ENCODE measurements around the gene CDKN2C. TPM values are rescaled to one million over a fixed set of nuclear protein-coding genes. Genes with fewer than 3 reads are reported as not detected.
"Not testable (repeated sequence)": the region's sequence is repeated elsewhere in the genome, so short reads cannot be mapped to it uniquely, and the experiment has no call there.

Gene CDKN2C
- total RNA-seq, 8 experiments from 2014 or later, result 0.51 to 18.5 (median 3.8) TPM

DNA sequence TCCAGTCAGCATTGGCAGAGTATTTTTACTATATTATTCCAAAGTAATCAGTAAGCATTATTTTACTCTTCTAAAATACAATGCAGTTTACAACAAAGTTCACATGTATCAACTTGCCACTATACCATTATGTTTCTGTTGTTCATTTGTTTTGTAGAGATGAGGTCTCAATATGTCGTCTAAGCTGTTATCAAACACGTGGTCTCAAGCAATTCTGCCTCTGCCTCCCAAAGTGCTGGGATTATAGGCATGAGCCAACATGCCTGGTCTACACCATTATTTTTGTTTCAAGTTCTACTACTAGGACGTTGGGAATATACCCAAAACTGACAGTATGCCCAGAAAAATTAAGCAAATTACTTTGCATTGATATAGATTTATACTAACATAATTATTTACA, 29.8 kb upstream of the CDKN2C start:
- Histone ChIP-seq H3K27ac (no peak overlapping the region), H3K4me1 (replicated peaks in 1 of 2) (peaks cover 0 to 9% of the 10 kb centered on the region in 2 donors), H3K4me3 (no peak overlapping the region)
- WGBS, 10 experiments, result 80 to 100% (median 94%) methylated on average over 2 to 3 of the region's 3 CpGs
- in situ Hi-C loops (cut with MboI; ENCODE audit: low pct_unique_long_range_greater_than_20kb in 2 of 9, low sequenced_read_pairs in 9 of 9, unreplicated experiment in 9 of 9), result loop anchor here in 1 of 9 experiments (25.0 kb wide), 1 partner anchor 247 kb away; no protein-coding TSS in a partner anchor
- ATAC-seq (replicated peaks in 6 of 8), result no peak

DNA sequence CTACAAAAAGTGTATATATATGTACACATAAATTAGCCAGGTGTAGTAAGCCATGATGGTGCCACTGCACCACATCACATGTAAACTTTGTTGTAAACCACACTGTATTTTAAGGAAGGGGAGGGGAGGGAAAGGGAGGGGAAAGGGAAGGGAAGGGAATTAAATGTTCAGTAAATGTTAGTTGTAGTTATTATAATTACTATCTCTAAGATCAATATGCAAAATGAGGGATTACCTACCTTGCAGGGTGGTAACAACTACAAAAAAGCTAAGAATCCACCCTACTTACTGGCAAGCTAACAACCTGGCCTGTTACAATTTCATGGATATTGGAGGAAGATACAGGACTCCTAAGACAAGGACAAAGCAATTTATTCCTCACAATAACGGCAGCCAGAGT, 27.7 kb upstream of the CDKN2C start:
- no peak for ATAC-seq (replicated peaks in 6 of 8)
- in situ Hi-C loops (cut with MboI; ENCODE audit: low pct_unique_long_range_greater_than_20kb in 2 of 9, low sequenced_read_pairs in 9 of 9, unreplicated experiment in 9 of 9), result loop anchor here in 1 of 9 experiments (25.0 kb wide), 1 partner anchor 245 kb away; no protein-coding TSS in a partner anchor

DNA sequence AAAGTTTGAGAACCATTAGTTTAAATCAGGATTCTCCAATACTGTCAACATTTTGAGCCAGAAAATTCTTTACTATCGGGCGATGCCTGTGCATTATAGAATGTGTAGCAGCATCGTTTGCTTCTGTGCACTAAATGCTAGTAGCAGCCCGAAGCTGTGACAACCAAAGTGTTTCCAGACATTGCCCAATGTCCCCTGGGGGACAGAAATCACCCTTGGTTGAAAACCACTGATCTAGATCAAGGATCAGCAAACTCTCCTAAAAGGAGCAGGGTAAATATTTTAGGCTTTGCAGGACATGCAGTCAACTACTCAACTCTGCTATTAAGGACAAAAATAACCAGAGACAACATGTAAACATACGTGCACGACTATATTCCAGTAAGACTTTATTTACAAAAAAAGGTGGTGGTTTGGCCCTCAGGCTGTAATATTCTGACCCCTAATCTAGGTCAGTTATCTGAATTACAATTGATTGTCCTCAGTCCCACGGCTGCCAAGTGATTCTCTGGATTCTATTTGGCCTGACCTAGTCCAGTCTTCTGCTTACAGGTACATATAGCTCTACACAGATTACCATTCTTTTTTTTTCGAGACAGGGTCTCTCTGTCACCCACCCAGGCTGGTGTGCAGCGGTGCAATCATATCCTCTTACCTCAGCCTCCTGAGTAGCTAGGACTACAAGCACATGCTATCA, 20.6 kb upstream of the CDKN2C start:
- in situ Hi-C loops (cut with MboI; ENCODE audit: low pct_unique_long_range_greater_than_20kb in 2 of 9, low sequenced_read_pairs in 9 of 9, unreplicated experiment in 9 of 9), result loop anchor here in 1 of 9 experiments (25.0 kb wide), 1 partner anchor 238 kb away; no protein-coding TSS in a partner anchor
- no peak overlapping the region for H3K4me3 ChIP-seq
- H3K27ac ChIP-seq, result no peak overlapping the region
- WGBS, 10 experiments, result 48 to 100% (median 90%) methylated on average over 3 to 9 of the region's 9 CpGs
- ATAC-seq (replicated peaks in 6 of 8), result no peak
- no peaks in the 10 kb centered on the region for H3K4me1 ChIP-seq (replicated peaks in 1 of 2)

More for the DNA sequence above, 27.7 kb upstream of the CDKN2C start:
- H3K27ac ChIP-seq, result no peak overlapping the region
- peaks cover 0 to 9% of the 10 kb centered on the region in 2 donors for H3K4me1 ChIP-seq (replicated peaks in 1 of 2)
- 75 to 100% (median 93%) methylated on average over 1 of the region's 1 CpG; no CpG with 5 or more reads in 4 of the 10 experiments for WGBS, 10 experiments
- no peak overlapping the region for H3K4me3 ChIP-seq

DNA sequence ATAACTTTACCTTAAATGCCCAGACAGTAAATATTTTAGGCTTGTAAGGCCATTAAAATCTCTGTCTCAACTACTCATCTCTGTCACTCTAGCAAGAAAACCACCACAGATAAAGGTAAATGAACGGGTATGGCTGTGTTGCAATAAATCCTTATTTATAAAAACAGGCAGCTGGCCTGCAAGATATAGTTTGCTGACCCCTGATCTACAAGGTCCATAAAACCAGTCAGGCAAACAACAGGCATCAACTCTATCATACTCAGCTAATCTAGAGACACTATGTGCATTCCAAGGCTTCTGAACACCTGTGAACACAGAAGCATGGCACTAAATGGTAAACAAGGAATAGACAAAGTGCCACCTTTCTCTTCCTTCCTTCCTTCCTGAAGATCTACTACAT, 19.6 kb upstream of the CDKN2C start:
- WGBS, 10 experiments, result 63 to 100% (median 93%) methylated on average over 1 of the region's 1 CpG; no CpG with 5 or more reads in 2 of the 10 experiments
- Histone ChIP-seq H3K27ac (no peak overlapping the region), H3K4me1 (replicated peaks in 1 of 2) (no peaks in the 10 kb centered on the region), H3K4me3 (no peak overlapping the region)
- ATAC-seq (replicated peaks in 6 of 8), result no peak
- in situ Hi-C loops (cut with MboI; ENCODE audit: low pct_unique_long_range_greater_than_20kb in 2 of 9, low sequenced_read_pairs in 9 of 9, unreplicated experiment in 9 of 9), result loop anchor here in 1 of 9 experiments (25.0 kb wide), 1 partner anchor 237 kb away; no protein-coding TSS in a partner anchor

DNA sequence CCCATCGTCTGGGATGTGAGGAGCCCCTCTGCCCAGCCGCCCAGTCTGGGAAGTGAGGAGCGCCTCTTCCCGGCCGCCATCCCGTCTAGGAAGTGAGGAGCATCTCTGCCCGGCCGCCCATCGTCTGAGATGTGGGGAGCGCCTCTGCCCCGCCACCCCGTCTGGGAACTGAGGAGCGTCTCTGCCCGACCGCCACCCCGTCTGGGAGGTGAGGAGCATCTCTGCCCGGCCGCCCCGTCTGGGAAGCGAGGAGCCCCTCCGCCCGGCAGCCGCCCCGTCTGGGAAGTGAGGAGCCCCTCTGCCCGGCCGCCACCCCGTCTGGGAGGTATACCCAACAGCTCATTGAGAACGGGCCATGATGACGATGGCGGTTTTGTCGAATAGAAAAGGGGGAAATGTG, 17.5 kb upstream of the CDKN2C start:
- not testable (repeated sequence) for ATAC-seq (replicated peaks in 6 of 8); H3K4me1 ChIP-seq (replicated peaks in 1 of 2); H3K27ac ChIP-seq; H3K4me3 ChIP-seq
- 100% methylated on average over 2 of the region's 31 CpGs; no CpG with 5 or more reads in 9 of the 10 experiments for WGBS, 10 experiments
- in situ Hi-C loops (cut with MboI; ENCODE audit: low pct_unique_long_range_greater_than_20kb in 2 of 9, low sequenced_read_pairs in 9 of 9, unreplicated experiment in 9 of 9), result loop anchor here in 1 of 9 experiments (25.0 kb wide), 1 partner anchor 235 kb away; no protein-coding TSS in a partner anchor

DNA sequence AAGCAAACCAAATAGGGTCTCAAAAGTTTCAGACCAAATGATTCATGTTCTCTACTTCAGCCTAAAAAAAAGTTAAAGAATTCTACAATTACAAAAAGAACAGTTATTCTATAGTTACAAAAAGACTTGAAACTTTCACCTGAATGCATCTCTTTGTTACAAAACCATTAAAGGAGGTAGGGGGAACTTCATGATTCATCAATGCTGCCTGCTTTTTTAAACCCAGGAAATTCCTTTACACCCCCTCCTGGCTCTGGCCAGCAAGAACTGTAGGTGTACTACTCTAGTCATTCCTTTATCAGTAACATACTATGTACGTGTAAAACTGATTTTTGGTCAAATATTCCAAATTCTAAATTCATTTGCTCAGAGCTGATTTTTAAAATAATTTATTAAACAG, 14.9 kb upstream of the CDKN2C start:
- Histone ChIP-seq H3K4me3 (no peak overlapping the region), H3K27ac (no peak overlapping the region), H3K4me1 (replicated peaks in 1 of 2) (peaks cover 6 to 7% of the 10 kb centered on the region in 2 donors)
- in situ Hi-C loops (cut with MboI; ENCODE audit: low pct_unique_long_range_greater_than_20kb in 2 of 9, low sequenced_read_pairs in 9 of 9, unreplicated experiment in 9 of 9), result loop anchor here in 1 of 9 experiments (25.0 kb wide), 1 partner anchor 232 kb away; no protein-coding TSS in a partner anchor
- ATAC-seq (replicated peaks in 6 of 8), result no peak
- WGBS, 10 experiments, result 38 to 100% (median 82%) methylated on average over 1 of the region's 1 CpG; no CpG with 5 or more reads in 2 of the 10 experiments

DNA sequence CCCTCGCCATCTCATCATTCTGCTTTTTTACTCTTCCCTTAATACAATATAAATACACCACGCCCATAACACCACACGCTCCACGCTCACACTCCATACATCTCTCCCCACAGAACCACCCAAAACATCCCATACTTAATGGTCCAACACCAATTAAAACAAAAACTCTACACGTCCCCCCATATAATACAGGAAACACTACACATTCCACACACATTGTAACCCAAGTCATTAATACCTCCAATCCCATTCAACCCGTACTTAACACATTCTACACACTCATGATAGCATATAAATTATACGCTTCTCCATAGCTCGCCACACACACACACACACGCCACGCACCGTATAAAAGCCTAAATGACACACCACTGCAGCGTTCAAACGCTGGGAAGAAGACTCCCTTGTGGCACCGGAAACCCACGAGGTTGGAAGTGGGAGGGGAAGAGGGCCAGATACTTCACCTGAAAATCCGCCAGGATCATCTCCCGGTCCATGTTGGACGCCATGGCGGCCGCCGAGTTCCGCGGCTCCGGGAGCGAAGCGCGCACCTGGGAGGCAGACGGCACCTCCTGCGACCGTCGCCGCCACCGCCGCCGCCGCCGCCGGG, 10.6 kb upstream of the CDKN2C start:
- Histone ChIP-seq H3K4me1 (replicated peaks in 1 of 2) (peaks cover 6 to 7% of the 10 kb centered on the region in 2 donors), H3K27ac (peak overlapping the region; percentile 65 to 84), H3K4me3 (peak overlapping the region; percentile 60 to 85 (median 77))
- 0 to 4% (median 0%) methylated on average over 1 to 16 of the region's 38 CpGs for WGBS, 10 experiments
- in situ Hi-C loops (cut with MboI; ENCODE audit: low pct_unique_long_range_greater_than_20kb in 2 of 9, low sequenced_read_pairs in 9 of 9, unreplicated experiment in 9 of 9), result loop anchor here in 1 of 9 experiments (25.0 kb wide), 1 partner anchor 228 kb away; no protein-coding TSS in a partner anchor
- peak in 3 of 8 experiments; percentile 40 to 49 (median 42) for ATAC-seq (replicated peaks in 6 of 8)

DNA sequence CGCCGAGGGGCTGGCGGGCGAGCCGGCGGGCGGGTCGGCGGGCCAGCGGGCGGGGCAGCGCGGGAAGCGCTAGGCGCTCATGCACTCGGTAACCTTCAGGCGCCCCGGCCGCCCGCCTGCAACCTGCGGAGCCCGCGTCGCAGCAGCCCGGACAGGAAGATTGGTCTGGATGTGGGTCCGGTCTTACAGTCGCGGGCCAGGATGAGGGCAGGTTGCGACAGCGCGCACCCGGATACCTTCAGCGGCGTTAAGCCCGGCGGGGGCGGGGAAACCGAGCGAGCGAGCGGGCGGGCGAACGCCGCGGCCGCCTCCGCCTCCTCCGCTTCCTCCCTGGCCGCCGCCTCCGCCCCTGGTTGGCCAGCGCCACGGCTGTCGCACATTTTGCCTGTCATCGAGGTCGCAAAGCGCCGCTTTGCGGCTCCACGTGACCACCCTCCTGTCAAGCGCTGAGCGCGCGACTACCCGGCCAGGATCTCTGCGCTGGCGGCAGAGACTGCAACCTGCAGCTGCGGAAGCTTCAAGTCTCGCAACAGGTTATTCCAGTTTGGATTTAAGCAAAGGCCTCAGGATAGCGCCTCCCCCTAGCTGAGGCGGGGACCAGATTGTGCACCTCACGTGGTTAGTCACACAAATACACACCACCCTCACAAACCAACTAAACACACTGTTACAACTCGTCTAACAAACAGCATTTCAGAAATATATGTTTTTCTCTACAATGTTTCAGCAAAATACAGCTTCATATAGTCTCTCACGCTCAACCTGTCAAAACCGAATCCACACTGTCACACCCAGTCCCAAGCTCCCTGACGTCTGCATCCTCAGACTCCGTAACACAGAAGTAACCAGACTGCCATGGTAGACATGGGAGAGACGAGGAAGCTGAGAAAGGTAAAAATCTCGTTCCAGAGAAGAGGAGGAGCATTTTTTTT, 9.9 kb upstream of the CDKN2C start, which contains the start of gene FAF1:
Gene FAF1 (minus strand): TSS at position 355 of the 932 bp plus-strand sequence. CDS start 456 bp downstream, outside the sequence.
- peak; percentile 83 to 95 (median 91) for ATAC-seq (replicated peaks in 6 of 8)
- Histone ChIP-seq H3K4me3 (peak within 1 kb of the TSS; percentile 60 to 85 (median 77)), H3K4me1 (replicated peaks in 1 of 2) (peaks cover 6 to 7% of the 10 kb centered on the region in 2 donors), H3K27ac (peak within 1 kb of the TSS; percentile 65 to 84)
- in situ Hi-C loops (cut with MboI; ENCODE audit: low pct_unique_long_range_greater_than_20kb in 2 of 9, low sequenced_read_pairs in 9 of 9, unreplicated experiment in 9 of 9), result loop anchor here in 1 of 9 experiments (25.0 kb wide), 1 partner anchor 227 kb away; no protein-coding TSS in a partner anchor
- WGBS, 10 experiments, result 0 to 2% (median 0%) methylated on average over 1 to 27 of the region's 80 CpGs

DNA sequence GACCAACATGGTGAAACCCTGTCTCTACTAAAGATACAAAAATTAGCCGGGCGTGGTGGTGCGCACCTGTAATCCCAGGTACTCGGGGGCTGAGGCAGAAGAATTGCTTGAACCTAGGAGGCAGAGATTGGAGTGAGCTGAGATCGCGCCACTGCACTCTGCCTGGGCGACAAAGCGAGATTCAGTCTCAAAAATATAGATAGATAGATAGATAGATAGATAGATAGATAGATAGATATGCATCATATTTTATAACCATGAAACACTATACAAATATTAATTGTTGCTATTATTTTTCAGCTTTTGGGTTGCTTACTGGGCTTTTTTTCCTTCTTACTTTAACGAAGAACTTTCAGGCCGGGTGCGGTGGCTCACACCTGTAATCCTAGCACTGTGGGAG, 5.2 kb upstream of the CDKN2C start:
- Histone ChIP-seq H3K27ac (no peak overlapping the region), H3K4me1 (replicated peaks in 1 of 2) (no peaks in the 10 kb centered on the region), H3K4me3 (no peak overlapping the region)
- 64 to 100% (median 84%) methylated on average over 1 to 11 of the region's 11 CpGs; no CpG with 5 or more reads in 2 of the 10 experiments for WGBS, 10 experiments
- ATAC-seq (replicated peaks in 6 of 8), result no peak
- in situ Hi-C loops (cut with MboI; ENCODE audit: low pct_unique_long_range_greater_than_20kb in 2 of 9, low sequenced_read_pairs in 9 of 9, unreplicated experiment in 9 of 9), result loop anchor here in 1 of 9 experiments (25.0 kb wide), 1 partner anchor 222 kb away; no protein-coding TSS in a partner anchor

DNA sequence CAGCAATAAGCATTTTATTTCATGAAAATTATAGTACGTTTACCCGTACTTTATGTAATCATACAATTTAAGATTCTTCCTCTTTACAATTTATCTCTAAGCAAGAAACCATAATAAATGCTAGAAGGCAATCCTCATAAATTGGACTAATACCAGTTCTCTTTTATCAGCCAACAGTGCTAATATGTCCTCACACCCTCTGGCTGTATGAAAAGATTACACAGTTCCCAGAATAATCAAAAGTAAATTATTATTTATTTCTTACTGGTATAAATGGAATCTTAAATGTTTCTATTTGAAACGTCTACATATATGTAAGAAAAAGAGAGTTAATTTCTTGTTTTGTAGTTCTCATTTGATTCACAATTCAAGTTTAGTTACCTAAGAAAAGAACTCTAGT, 3.1 kb upstream of the CDKN2C start:
- Histone ChIP-seq H3K4me1 (replicated peaks in 1 of 2) (peaks cover 0 to 4% of the 10 kb centered on the region in 2 donors), H3K27ac (no peak overlapping the region), H3K4me3 (no peak overlapping the region)
- 53 to 84% (median 65%) methylated on average over 3 of the region's 3 CpGs for WGBS, 10 experiments
- in situ Hi-C loops (cut with MboI; ENCODE audit: low pct_unique_long_range_greater_than_20kb in 2 of 9, low sequenced_read_pairs in 9 of 9, unreplicated experiment in 9 of 9), result loop anchor here in 1 of 9 experiments (25.0 kb wide), 1 partner anchor 220 kb away; no protein-coding TSS in a partner anchor
- ATAC-seq (replicated peaks in 6 of 8), result no peak

DNA sequence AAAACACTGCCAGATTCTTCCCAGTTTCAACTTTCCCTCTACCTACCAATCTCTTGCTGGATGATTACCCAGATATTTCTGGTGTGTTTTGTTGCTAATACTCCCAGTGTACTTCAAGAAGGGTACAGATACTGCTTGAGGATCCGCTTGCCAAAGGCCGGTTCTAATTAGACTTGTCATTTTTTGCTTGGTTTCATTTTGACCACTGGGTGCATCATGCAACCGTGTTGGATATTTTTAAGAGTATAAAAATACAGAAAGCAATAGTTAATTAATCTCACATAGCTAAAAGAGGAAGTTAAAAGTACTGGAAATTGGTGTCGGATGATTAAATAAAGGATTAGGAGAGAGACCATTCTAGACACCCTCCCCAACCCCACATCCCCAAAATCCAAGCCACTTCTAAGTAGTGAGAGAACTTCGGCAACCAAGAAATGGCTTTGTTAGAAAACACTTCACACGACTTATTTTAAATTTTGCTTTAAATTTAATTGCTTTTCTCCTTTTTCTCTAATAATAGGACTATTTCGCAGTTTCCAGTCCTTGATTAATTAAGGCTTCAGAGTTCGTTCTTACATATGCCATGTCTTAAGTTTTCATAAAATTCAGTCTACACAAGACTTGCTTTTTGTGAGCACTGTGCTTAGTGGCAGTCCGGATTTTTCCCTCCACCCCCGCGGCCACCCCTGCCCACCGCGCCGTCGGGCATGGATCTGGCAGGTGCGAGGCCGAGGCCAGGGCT, 2.5 kb upstream of the CDKN2C start:
- ATAC-seq (replicated peaks in 6 of 8), result no peak
- WGBS, 10 experiments, result 0 to 51% (median 20%) methylated on average over 1 to 16 of the region's 17 CpGs
- in situ Hi-C loops (cut with MboI; ENCODE audit: low pct_unique_long_range_greater_than_20kb in 2 of 9, low sequenced_read_pairs in 9 of 9, unreplicated experiment in 9 of 9), result loop anchor here in 1 of 9 experiments (25.0 kb wide), 1 partner anchor 220 kb away; no protein-coding TSS in a partner anchor
- Histone ChIP-seq H3K27ac (no peak overlapping the region), H3K4me3 (peak overlapping the region; percentile 45 to 74 (median 55)), H3K4me1 (replicated peaks in 1 of 2) (peaks cover 0 to 4% of the 10 kb centered on the region in 2 donors)
